ENCODE results near the gene IKZF5. TPM values are rescaled to one million over a fixed set of nuclear protein-coding genes. Genes with fewer than 3 reads are reported as not detected.
A peak's percentile ranks its signal among the peaks of the same experiment; 100 is the strongest.

Gene IKZF5
- total RNA-seq, 1 experiment from 2014 or later, result 17.1 TPM

- RAD21 ChIA-PET (ENCODE audit: low non-redundant PET in 1 of 2, low total read pairs in 2 of 2, uncharacterized antibody in 2 of 2, unreplicated experiment in 2 of 2), result interaction anchor here in 1 of 2 experiments (0.9 kb wide), 1 partner anchor 515 kb away, joined by 3 read pairs; no protein-coding TSS in a partner anchor
- POLR2A ChIA-PET, result no interaction called here
- no peak overlapping the region for H3K27ac ChIP-seq (ENCODE audit: low read depth, low read length)
- H2AFZ ChIP-seq (ENCODE audit: low read depth, low read length, poor library complexity, severe bottlenecking), result no peak overlapping the region
- CTCF ChIA-PET, result interaction anchor here (0.6 to 2.6 kb wide), 22 partner anchors 9 to 540 kb away, joined by 3 to 23 read pairs (median 4); partner anchors contain the start of gene BUB3
- H3K79me2 ChIP-seq (ENCODE audit: insufficient read depth, low read length), result no peaks in the 10 kb centered on the region
- no peak overlapping the region for H3K4me2 ChIP-seq (ENCODE audit: low read length)
- no peaks in the 10 kb centered on the region for H3K9me2 ChIP-seq (ENCODE audit: insufficient read depth)
- intact Hi-C loops (cut with micrococcal nuclease), result loop anchor here (1.0 to 2.0 kb wide), 3 partner anchors 90 to 516 kb away; no protein-coding TSS in a partner anchor
- H3K9ac ChIP-seq (ENCODE audit: low read length), result no peak overlapping the region
- no peaks in the 10 kb centered on the region for H3K9me3 ChIP-seq (ENCODE audit: control insufficient read depth in 1 of 2, insufficient read depth in 1 of 2, low read depth in 1 of 2, low read length in 2 of 2)
- H4K20me1 ChIP-seq (ENCODE audit: insufficient read depth), result no peaks in the 10 kb centered on the region
- ATAC-seq (peak; percentile 32), DNase-seq (ENCODE audit: low read depth, low spot score) (no peak)
- TF ChIP-seq, protein P1, sequence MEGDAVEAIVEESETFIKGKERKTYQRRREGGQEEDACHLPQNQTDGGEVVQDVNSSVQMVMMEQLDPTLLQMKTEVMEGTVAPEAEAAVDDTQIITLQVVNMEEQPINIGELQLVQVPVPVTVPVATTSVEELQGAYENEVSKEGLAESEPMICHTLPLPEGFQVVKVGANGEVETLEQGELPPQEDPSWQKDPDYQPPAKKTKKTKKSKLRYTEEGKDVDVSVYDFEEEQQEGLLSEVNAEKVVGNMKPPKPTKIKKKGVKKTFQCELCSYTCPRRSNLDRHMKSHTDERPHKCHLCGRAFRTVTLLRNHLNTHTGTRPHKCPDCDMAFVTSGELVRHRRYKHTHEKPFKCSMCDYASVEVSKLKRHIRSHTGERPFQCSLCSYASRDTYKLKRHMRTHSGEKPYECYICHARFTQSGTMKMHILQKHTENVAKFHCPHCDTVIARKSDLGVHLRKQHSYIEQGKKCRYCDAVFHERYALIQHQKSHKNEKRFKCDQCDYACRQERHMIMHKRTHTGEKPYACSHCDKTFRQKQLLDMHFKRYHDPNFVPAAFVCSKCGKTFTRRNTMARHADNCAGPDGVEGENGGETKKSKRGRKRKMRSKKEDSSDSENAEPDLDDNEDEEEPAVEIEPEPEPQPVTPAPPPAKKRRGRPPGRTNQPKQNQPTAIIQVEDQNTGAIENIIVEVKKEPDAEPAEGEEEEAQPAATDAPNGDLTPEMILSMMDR (IDR thresholded peaks at IDR 0.05 in 2 of 3, conservative IDR thresholded peaks at IDR 0.05 in 1 of 3; ENCODE audit: borderline replicate concordance in 1 of 3, insufficient read depth in 1 of 3, low read depth in 2 of 3, low read length in 2 of 3), result no peak
- TF ChIP-seq YY1 (IDR thresholded peaks at IDR 0.05; ENCODE audit: extremely low read depth, insufficient replicate concordance, low read depth, low read length) (no peak), SRF (IDR thresholded peaks at IDR 0.05; ENCODE audit: low read depth) (no peak), EZH2phosphoT487 (IDR thresholded peaks at IDR 0.05; ENCODE audit: borderline replicate concordance) (no peak), RAD21 (IDR thresholded peaks at IDR 0.05; ENCODE audit: low read depth) (no peak), EGR1 (IDR thresholded peaks at IDR 0.05; ENCODE audit: low read depth) (no peak), ELF1 (IDR thresholded peaks at IDR 0.05; ENCODE audit: borderline replicate concordance, low read depth) (no peak)
- H3K4me1 ChIP-seq (ENCODE audit: control insufficient read depth in 1 of 2, insufficient read depth in 2 of 2, low read length in 2 of 2), result no peaks in the 10 kb centered on the region
- no peak overlapping the region for H3K4me3 ChIP-seq (replicated peaks in 1 of 2; ENCODE audit: low read depth in 1 of 2, low read length in 2 of 2)
- H3K36me3 ChIP-seq (ENCODE audit: control insufficient read depth in 1 of 2, insufficient read depth in 2 of 2, low read length in 2 of 2), result no peaks in the 10 kb centered on the region
- no peaks in the 10 kb centered on the region for H3K27me3 ChIP-seq (ENCODE audit: insufficient read depth, low read length)
- BruUV-seq (replicated peaks), result no TSS peak
Measured at GRCh38 chr10:123042708-123043408, 34.3 kb upstream of the IKZF5 start.

- no peak overlapping the region for H2AFZ ChIP-seq (ENCODE audit: low read depth, low read length, poor library complexity, severe bottlenecking)
- H3K4me3 ChIP-seq (replicated peaks in 1 of 2; ENCODE audit: low read depth in 1 of 2, low read length in 2 of 2), result no peak overlapping the region
- CTCF ChIA-PET, result no interaction called here
- ATAC-seq, result no peak
- H3K36me3 ChIP-seq (ENCODE audit: control insufficient read depth in 1 of 2, insufficient read depth in 2 of 2, low read length in 2 of 2), result no peaks in the 10 kb centered on the region
- H3K9me3 ChIP-seq (ENCODE audit: control insufficient read depth in 1 of 2, insufficient read depth in 1 of 2, low read depth in 1 of 2, low read length in 2 of 2), result no peaks in the 10 kb centered on the region
- no peaks in the 10 kb centered on the region for H3K9me2 ChIP-seq (ENCODE audit: insufficient read depth)
- no peak for DNase-seq (ENCODE audit: low read depth, low spot score)
- H4K20me1 ChIP-seq (ENCODE audit: insufficient read depth), result no peaks in the 10 kb centered on the region
- no peak overlapping the region for H3K27ac ChIP-seq (ENCODE audit: low read depth, low read length)
- RAD21 ChIA-PET (ENCODE audit: low non-redundant PET in 1 of 2, low total read pairs in 2 of 2, uncharacterized antibody in 2 of 2, unreplicated experiment in 2 of 2), result no interaction called here
- no peaks in the 10 kb centered on the region for H3K27me3 ChIP-seq (ENCODE audit: insufficient read depth, low read length)
- no peak overlapping the region for H3K9ac ChIP-seq (ENCODE audit: low read length)
- no peak overlapping the region for H3K4me2 ChIP-seq (ENCODE audit: low read length)
- TF ChIP-seq, protein P1 (IDR thresholded peaks at IDR 0.05 in 2 of 3, conservative IDR thresholded peaks at IDR 0.05 in 1 of 3; ENCODE audit: borderline replicate concordance in 1 of 3, insufficient read depth in 1 of 3, low read depth in 2 of 3, low read length in 2 of 3), result no peak
- TF ChIP-seq TCF7L2 (IDR thresholded peaks at IDR 0.05; ENCODE audit: borderline replicate concordance, extremely low read depth, insufficient read depth, insufficient read length) (no peak), YY1 (IDR thresholded peaks at IDR 0.05; ENCODE audit: extremely low read depth, insufficient replicate concordance, low read depth, low read length) (no peak), CEBPB (IDR thresholded peaks at IDR 0.05; ENCODE audit: low read depth) (no peak), SIN3A (IDR thresholded peaks at IDR 0.05; ENCODE audit: low read depth) (no peak), EGR1 (IDR thresholded peaks at IDR 0.05; ENCODE audit: low read depth) (no peak), FOSL1 (IDR thresholded peaks at IDR 0.05; ENCODE audit: low read depth) (no peak), MAX (IDR thresholded peaks at IDR 0.05) (no peak), SRF (IDR thresholded peaks at IDR 0.05; ENCODE audit: low read depth) (no peak)
- POLR2A ChIA-PET, result no interaction called here
- no peaks in the 10 kb centered on the region for H3K4me1 ChIP-seq (ENCODE audit: control insufficient read depth in 1 of 2, insufficient read depth in 2 of 2, low read length in 2 of 2)
- no peaks in the 10 kb centered on the region for H3K79me2 ChIP-seq (ENCODE audit: insufficient read depth, low read length)
- BruUV-seq (replicated peaks), result no TSS peak
- intact Hi-C loops (cut with micrococcal nuclease), result no loop called here
Measured at GRCh38 chr10:123039632-123039930, 31.0 kb upstream of the IKZF5 start.

All from HCT116 (cell line).